NOMO-1 (cell line): ENCODE measurements around the gene PDCD6IP.

Experiments
- DNase-seq, 2 experiments: peaks; one replicate each; lab custom pipeline; 2025; ENCODE audit not compliant: unreplicated experiment in 2 of 2; lab: John Stamatoyannopoulos, UW

The PDCD6IP gene

DNA sequence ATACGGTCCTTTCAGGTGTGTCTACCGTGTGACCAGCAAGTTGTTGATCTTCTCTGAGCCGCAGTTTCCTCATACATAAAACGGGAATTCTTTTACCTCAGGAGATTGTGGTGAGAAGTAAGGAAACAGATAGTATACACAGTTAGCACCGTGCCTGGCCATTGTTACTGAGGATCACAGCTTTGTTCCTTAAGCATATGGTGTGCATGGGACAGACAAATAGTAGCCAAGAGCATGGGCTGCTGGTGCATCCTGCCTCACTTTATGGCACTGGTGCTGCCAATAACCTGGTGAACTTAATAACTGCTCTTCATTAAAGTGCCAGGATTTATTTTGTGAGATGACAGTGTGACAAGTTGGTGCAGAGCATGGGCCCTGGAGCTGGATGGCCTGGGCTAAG, 86.3 kb downstream of the PDCD6IP start:
- no peak for DNase-seq

GRCh38 chr3:33885496-33885895, 87.1 kb downstream of the PDCD6IP start:
- no peak for DNase-seq

DNA sequence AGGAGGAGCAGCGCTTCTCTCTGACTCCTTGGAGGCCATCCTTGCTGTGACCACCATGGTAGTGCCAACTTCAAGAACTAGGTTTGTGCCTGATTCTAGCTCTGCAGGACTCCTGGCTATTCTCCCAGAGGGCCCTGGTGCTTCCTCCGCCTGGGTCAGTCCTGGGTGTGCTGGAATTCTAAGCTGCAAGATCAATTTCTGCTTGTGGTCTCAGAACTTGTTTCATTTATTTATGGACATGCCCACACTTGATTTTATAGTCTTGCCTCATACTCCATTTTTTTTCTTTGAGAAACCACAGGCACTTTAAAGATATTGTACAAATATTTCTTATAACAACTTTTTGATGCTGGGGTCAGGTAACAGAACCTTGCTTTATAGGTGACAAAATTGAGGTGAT, 87.6 kb downstream of the PDCD6IP start:
- no peak for DNase-seq

- no peak for DNase-seq
Observed at GRCh38 chr3:33887478-33887877, 89.0 kb downstream of the PDCD6IP start.

- DNase-seq, result no peak
Observed at GRCh38 chr3:33889394-33890039, 91.1 kb downstream of the PDCD6IP start.

GRCh38 chr3:33892655-33893054, 94.2 kb downstream of the PDCD6IP start:
- DNase-seq, result no peak

GRCh38 chr3:33895658-33896057, 97.2 kb downstream of the PDCD6IP start:
- no peak for DNase-seq

GRCh38 chr3:33897306-33897705, 98.9 kb downstream of the PDCD6IP start:
- DNase-seq, result no peak

DNA sequence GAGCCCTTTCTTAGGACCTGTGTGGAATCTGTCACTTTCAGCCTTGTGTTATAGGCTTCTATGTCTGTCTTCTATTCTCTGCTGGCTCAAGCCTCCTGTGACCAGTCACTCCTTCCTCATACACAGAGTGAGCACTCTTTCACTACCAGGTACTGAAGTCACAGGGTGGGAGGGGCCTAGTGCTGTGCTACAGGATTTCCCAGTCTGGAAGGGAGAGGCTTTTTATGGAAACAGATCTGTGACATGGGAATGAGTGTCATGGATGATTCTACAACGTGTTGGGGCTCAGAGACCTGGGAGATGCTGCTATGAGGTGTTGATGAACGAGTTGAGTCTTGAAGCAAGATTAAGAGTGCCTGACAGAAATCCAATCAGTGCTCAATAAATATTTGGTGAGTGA, 100.5 kb downstream of the PDCD6IP start:
- no peak for DNase-seq

GRCh38 chr3:33900440-33900808, 102.0 kb downstream of the PDCD6IP start:
- no peak for DNase-seq

DNA sequence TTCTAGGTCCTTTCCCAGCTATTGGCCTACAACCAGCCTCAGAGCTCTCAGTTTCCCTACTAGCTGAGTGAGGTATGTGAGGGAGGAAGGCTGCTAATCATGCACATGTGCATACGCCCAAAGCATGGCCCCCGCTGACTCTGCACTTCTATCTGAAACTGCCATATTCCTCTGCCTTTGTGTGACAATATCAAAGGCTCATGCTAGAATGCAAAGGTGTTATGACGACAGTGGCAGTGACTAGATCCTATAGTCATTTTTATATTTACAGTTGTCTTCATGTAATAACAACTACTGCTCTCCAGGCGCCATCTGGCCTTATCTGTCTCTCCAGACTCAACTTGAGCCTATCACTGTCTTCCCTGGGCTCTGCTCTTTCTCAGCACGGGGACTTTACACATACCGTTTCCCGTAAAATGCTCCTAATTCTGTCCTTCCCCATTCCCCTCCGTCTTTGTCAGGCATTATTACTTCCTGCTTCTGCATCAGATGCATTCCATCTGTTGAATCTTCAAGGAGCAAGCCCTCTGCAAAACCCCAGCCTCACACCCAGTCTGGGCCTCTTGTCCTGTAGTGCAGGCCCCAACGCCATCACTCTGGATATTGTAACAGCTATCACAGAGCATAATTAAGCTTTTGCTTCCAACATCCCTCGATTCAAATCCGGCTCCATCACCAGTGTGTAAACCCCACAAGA, 102.5 kb downstream of the PDCD6IP start:
- DNase-seq, result no peak

- no peak for DNase-seq
Observed at GRCh38 chr3:33901862-33902563, 103.6 kb downstream of the PDCD6IP start.

- no peak for DNase-seq
Observed at GRCh38 chr3:33904730-33905129, 106.3 kb downstream of the PDCD6IP start.

- no peak for DNase-seq
Observed at GRCh38 chr3:33908250-33908851, 109.9 kb downstream of the PDCD6IP start.

GRCh38 chr3:33909547-33909946, 111.1 kb downstream of the PDCD6IP start:
- DNase-seq, result no peak

DNA sequence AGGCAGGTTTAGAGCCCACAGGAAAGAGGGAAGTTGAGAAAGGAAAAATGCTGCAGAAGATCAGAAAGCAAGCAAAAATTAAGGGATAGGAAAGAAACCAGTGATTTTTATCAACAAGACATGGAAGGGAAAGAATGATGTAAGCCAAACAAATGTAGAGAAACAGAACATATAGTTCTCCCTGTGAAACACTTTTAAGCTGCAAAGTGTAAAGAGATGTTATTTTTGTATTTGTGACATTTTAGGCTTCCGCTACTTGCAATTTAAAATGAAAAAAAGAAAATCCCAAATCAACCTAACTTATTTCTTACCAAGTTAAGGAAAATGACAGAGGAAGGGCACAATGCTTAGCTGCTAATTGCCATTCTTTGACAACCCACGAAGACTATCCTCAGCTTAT, 111.6 kb downstream of the PDCD6IP start:
- DNase-seq, result no peak

- peak; percentile 59 to 88 for DNase-seq
Observed at GRCh38 chr3:33911525-33912322, 113.3 kb downstream of the PDCD6IP start.

DNA sequence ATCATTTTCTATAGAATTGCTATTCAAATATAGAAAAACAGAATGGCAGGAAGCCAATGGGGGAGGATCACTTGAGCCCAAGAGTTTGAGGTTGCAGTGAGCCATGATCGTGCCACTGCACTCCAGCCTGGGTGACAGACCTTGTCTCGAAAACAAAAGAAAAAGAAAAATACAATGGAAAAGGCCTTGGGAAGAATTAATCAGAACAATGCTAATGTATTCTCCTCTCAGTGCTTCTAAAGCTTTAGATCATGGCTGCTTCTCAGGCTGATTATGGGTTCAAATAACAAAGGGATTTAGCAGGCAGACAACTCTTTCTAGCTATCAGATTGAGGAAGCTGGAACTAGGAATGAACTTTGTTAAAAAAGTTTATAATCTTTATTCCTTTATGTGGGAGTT, 115.8 kb downstream of the PDCD6IP start:
- DNase-seq, result no peak

GRCh38 chr3:33914731-33915379, 116.4 kb downstream of the PDCD6IP start:
- no peak for DNase-seq

- peak; percentile 8 for DNase-seq
Observed at GRCh38 chr3:33915796-33916546, 117.5 kb downstream of the PDCD6IP start.
